Upper lobe of left lung (tissue), 6 donors: ENCODE results near the gene FOXI3. TPM values are rescaled to one million over a fixed set of nuclear protein-coding genes. Genes with fewer than 3 reads are reported as not detected.
"Not testable (repeated sequence)": the region's sequence is repeated elsewhere in the genome, so short reads cannot be mapped to it uniquely, and the experiment has no call there.

Source experiments
- ATAC-seq, 2 donors: fragments of 200-7000 bp; cut with Tn5 transposase; one replicate each; pipeline ENCODE4 v1.9.1; 2022; ENCODE audit warnings: mild to moderate bottlenecking in 2 of 2, moderate library complexity in 2 of 2; ENCODE audit not compliant: low FRiP score in 2 of 2
- DNase-seq, 2 donors: peaks; one replicate each; pipeline ENCODE4 v3.0.0-alpha.2; 2019 to 2020
- H3K27ac ChIP-seq, 4 donors: fragments of 200-600 bp; sonication (generic); one replicate each; pipeline ENCODE4 v1.5.1; 2016 to 2019
- H3K27me3 ChIP-seq, 4 donors: fragments of 200-600 bp; sonication (generic); one replicate each; pipeline ENCODE4 v1.5.1; 2017 to 2019
- H3K36me3 ChIP-seq, 4 donors: fragments of 200-600 bp; sonication (generic); one replicate each; pipeline ENCODE4 v1.5.1; 2016 to 2019
- H3K4me1 ChIP-seq, 4 donors: fragments of 200-600 bp; sonication (generic); one replicate each; pipeline ENCODE4 v1.5.1; 2018 to 2019
- H3K4me3 ChIP-seq, 4 donors: fragments of 200-600 bp; sonication (generic); one replicate each; pipeline ENCODE4 v1.5.1; 2017 to 2019; ENCODE audit warnings: mild to moderate bottlenecking in 2 of 4, moderate library complexity in 1 of 4
- H3K9me3 ChIP-seq, 4 donors: fragments of 200-600 bp; sonication (generic); one replicate each; pipeline ENCODE4 v1.5.1; 2018 to 2019
- CTCF ChIP-seq, 6 experiments: fragments of 450-650 bp in 4 of 6; fragments of 200-600 bp in 2 of 6; sonication (generic) in 2 of 6; IDR thresholded peaks; one replicate each; pipeline ENCODE4 v1.5.1; 2016 to 2019; ENCODE audit warnings: antibody characterized with exemption in 6 of 6
- EP300 ChIP-seq, 4 donors: sonication (generic); formaldehyde crosslinking; IDR thresholded peaks; one replicate each; pipeline ENCODE4 v1.5.1; 2017; ENCODE audit warnings: antibody characterized with exemption in 4 of 4, control low read depth in 2 of 4
- POLR2A ChIP-seq, 4 donors: fragments of 450-650 bp; IDR thresholded peaks; one replicate each; pipeline ENCODE4 v1.5.1; 2016 to 2017; ENCODE audit warnings: antibody characterized with exemption in 4 of 4, mild to moderate bottlenecking in 2 of 4
- POLR2AphosphoS5 ChIP-seq, 2 donors: sonication (generic); formaldehyde crosslinking; IDR thresholded peaks; one replicate each; pipeline ENCODE4 v1.5.1; 2017; ENCODE audit warnings: antibody characterized with exemption in 2 of 2
- WGBS, 2 donors: methylation state at CpG; one replicate each; pipeline ENCODE4 v1.1.5; 2017 to 2018; 5-methylcytosine and 5-hydroxymethylcytosine counted together
- total RNA-seq, 6 donors: library from RNA; depleted of rRNA in 4 of 6; stranded (reverse); fragments of >200 nt in 4 of 6; gene quantifications; one replicate each; pipeline versions ENCODE4 v1.1.0 to v1.2.1, GENCODE V29; 2016 to 2021
- donor health status: DM: no; HTN: no; CAD: no; lungs with moderate emphysema.
- donor health status: DM: no; HTN: yes; CAD: no; lungs with severe emphysema.

The FOXI3 gene
- total RNA-seq, 6 donors from 2014 or later, result 0.09 TPM; not detected in 5

- no peak for ATAC-seq
- 79 to 85% methylated on average over 2 of the region's 2 CpGs for WGBS, 2 donors
- no peak for TF ChIP-seq EP300 (IDR thresholded peaks at IDR 0.05)
- TF ChIP-seq POLR2A (IDR thresholded peaks at IDR 0.05), result no peak
- TF ChIP-seq POLR2AphosphoS5 (IDR thresholded peaks at IDR 0.05), result no peak
- TF ChIP-seq CTCF (IDR thresholded peaks at IDR 0.05), result no peak
- no peaks in the 10 kb centered on the region for H3K36me3 ChIP-seq
- H3K4me3 ChIP-seq, result no peak overlapping the region
- H3K9me3 ChIP-seq, result no peaks in the 10 kb centered on the region
- H3K27me3 ChIP-seq, result no peaks in the 10 kb centered on the region
- no peak overlapping the region for H3K27ac ChIP-seq
- no peak for DNase-seq
- H3K4me1 ChIP-seq, result no peaks in the 10 kb centered on the region
Observed at GRCh38 chr2:88423733-88424132, 28.8 kb downstream of the FOXI3 start.

- H3K36me3 ChIP-seq, H3K4me1 ChIP-seq, H3K9me3 ChIP-seq, H3K27me3 ChIP-seq, DNase-seq, H3K4me3 ChIP-seq, ATAC-seq, H3K27ac ChIP-seq: not testable (repeated sequence)
- 89 to 90% methylated on average over 9 of the region's 9 CpGs for WGBS, 2 donors
Observed at GRCh38 chr2:88419051-88419450, 33.4 kb downstream of the FOXI3 start.

GRCh38 chr2:88416016-88416663 lies 36.4 kb downstream of the FOXI3 start:
- H3K4me1 ChIP-seq, result no peaks in the 10 kb centered on the region
- DNase-seq, result no peak
- no peak overlapping the region for H3K4me3 ChIP-seq
- H3K27me3 ChIP-seq, result no peaks in the 10 kb centered on the region
- WGBS, 2 donors, result 54 to 60% methylated on average over 6 of the region's 6 CpGs
- TF ChIP-seq CTCF (IDR thresholded peaks at IDR 0.05) (no peak), POLR2AphosphoS5 (IDR thresholded peaks at IDR 0.05) (no peak), EP300 (IDR thresholded peaks at IDR 0.05) (no peak), POLR2A (IDR thresholded peaks at IDR 0.05) (no peak)
- no peak overlapping the region for H3K27ac ChIP-seq
- no peaks in the 10 kb centered on the region for H3K36me3 ChIP-seq
- no peaks in the 10 kb centered on the region for H3K9me3 ChIP-seq
- ATAC-seq, result no peak

GRCh38 chr2:88408870-88409269 lies 43.6 kb downstream of the FOXI3 start:
- not testable (repeated sequence) for DNase-seq, H3K4me3 ChIP-seq, H3K4me1 ChIP-seq, H3K27me3 ChIP-seq, H3K36me3 ChIP-seq, H3K9me3 ChIP-seq, H3K27ac ChIP-seq, ATAC-seq
- 86 to 89% methylated on average over 5 of the region's 5 CpGs for WGBS, 2 donors

- ATAC-seq (no peak), DNase-seq (no peak)
- no peak for TF ChIP-seq CTCF (IDR thresholded peaks at IDR 0.05)
- TF ChIP-seq EP300 (IDR thresholded peaks at IDR 0.05), result no peak
- no peak for TF ChIP-seq POLR2A (IDR thresholded peaks at IDR 0.05)
Observed at GRCh38 chr2:88400037-88400767, 52.3 kb downstream of the FOXI3 start.

GRCh38 chr2:88398180-88398579 lies 54.3 kb downstream of the FOXI3 start:
- Histone ChIP-seq H3K4me3 (no peak overlapping the region), H3K9me3 (no peaks in the 10 kb centered on the region), H3K27me3 (no peaks in the 10 kb centered on the region), H3K27ac (no peak overlapping the region), H3K36me3 (no peaks in the 10 kb centered on the region), H3K4me1 (no peaks in the 10 kb centered on the region)
- DNase-seq, result no peak
- WGBS, 2 donors, result 58 to 62% methylated on average over 5 of the region's 5 CpGs
- no peak for ATAC-seq
- TF ChIP-seq EP300 (IDR thresholded peaks at IDR 0.05) (no peak), CTCF (IDR thresholded peaks at IDR 0.05) (no peak), POLR2A (IDR thresholded peaks at IDR 0.05) (no peak), POLR2AphosphoS5 (IDR thresholded peaks at IDR 0.05) (no peak)

More at GRCh38 chr2:88400037-88400767, 52.3 kb downstream of the FOXI3 start:
- H3K36me3 ChIP-seq, result no peaks in the 10 kb centered on the region
- WGBS, 2 donors, result 56 to 59% methylated on average over 4 of the region's 4 CpGs
- no peaks in the 10 kb centered on the region for H3K9me3 ChIP-seq
- H3K4me1 ChIP-seq, result no peaks in the 10 kb centered on the region
- no peaks in the 10 kb centered on the region for H3K27me3 ChIP-seq
- no peak overlapping the region for H3K4me3 ChIP-seq
- no peak overlapping the region for H3K27ac ChIP-seq
